Erythroblast (primary cell): ENCODE measurements around the gene MYBPH.

ENCODE experiments used
- GATA1 ChIP-seq: IDR thresholded peaks from 2 replicates; pipeline ENCODE4 v1.6.1; 2011; ENCODE audit warnings: low read depth, mild to moderate bottlenecking, control low read depth, low read length, moderate library complexity
- POLR2A ChIP-seq: IDR thresholded peaks from 2 replicates; pipeline ENCODE4 v1.6.1; 2011; ENCODE audit warnings: mild to moderate bottlenecking, low read length

GRCh38 chr1:203121186-203122015, 54.2 kb downstream of the MYBPH start:
- TF ChIP-seq POLR2A (no peak), GATA1 (no peak)
